Neural crest cell (in vitro differentiated cells): ENCODE data around the gene TGFBR3. TPM values are rescaled to one million over a fixed set of nuclear protein-coding genes. Genes with fewer than 3 reads are reported as not detected.
"Not testable (repeated sequence)": the region's sequence is repeated elsewhere in the genome, so short reads cannot be mapped to it uniquely, and the experiment has no call there.

Source experiments
- DNase-seq: peaks from one replicate; pipeline ENCODE4 v3.0.0; 2021; ENCODE audit warnings: low read depth, mixed read lengths, low spot score
- H3K27ac Mint-ChIP-seq: one replicate; pipeline ENCODE4 v1.8.0; 2021; ENCODE audit warnings: mild to moderate bottlenecking, mixed read lengths; ENCODE audit not compliant: unreplicated experiment
- H3K27me3 Mint-ChIP-seq: 2 replicates; pipeline ENCODE4 v1.8.0; 2021; ENCODE audit warnings: low read depth, mild to moderate bottlenecking, mixed read lengths
- H3K36me3 Mint-ChIP-seq: 2 replicates; pipeline ENCODE4 v1.8.0; 2021; ENCODE audit warnings: low read depth, mild to moderate bottlenecking, mixed read lengths
- H3K4me1 Mint-ChIP-seq: 2 replicates; pipeline ENCODE4 v1.8.0; 2021; ENCODE audit warnings: mixed read lengths
- H3K4me3 Mint-ChIP-seq: one replicate; pipeline ENCODE4 v1.8.0; 2021; ENCODE audit warnings: mild to moderate bottlenecking, mixed read lengths
- H3K9me3 Mint-ChIP-seq: 2 replicates; pipeline ENCODE4 v1.8.0; 2021; ENCODE audit warnings: mixed read lengths
- total RNA-seq: library from RNA; stranded (reverse); gene quantifications from 2 replicates; pipeline ENCODE4 v1.2.1, GENCODE V29; 2021
- TF ChIP-seq, protein P1 (sequence below): fragments of 200-600 bp; sonication (generic); conservative IDR thresholded peaks from 2 replicates; pipeline ENCODE4 v1.5.0; 2021; ENCODE audit warnings: antibody characterized with exemption, mild to moderate bottlenecking

TGFBR3 gene
- total RNA-seq, 1 donor from 2014 or later, result 15.1 TPM

DNA sequence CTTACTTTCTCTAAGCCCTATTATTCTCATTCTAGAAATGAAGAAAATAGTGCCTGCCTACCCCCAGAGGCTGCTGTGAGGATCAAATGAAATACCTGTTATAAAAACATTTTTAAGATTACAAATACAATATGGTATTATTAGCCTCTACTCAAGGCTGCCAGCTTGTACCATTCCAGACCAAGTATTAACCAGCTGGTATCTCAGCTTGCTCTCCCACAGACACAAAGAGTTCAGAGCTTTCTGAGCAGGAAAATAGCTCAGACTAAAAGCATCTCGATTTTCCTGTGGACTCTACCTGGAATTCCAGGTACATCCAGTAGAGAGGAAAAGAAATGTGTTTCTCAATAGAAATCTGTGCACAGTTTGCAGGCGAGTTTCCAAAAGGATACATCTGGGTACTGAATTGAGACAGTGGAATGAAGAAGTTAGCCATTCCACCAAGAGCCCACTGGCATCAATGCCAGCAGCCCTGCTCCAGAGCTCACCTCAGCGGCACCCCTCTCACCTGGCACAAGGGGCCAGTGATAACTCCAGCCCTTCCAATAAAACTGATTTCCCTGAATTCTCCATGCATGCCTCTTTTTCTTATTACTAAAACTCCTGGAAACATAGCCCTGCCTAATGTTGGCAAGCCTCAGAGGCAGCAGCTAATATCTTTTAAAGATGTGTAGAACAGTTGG lies 31.0 kb downstream of the TGFBR3 start:
- no peak overlapping the region for H3K4me3 Mint-ChIP-seq
- TF ChIP-seq, protein P1, sequence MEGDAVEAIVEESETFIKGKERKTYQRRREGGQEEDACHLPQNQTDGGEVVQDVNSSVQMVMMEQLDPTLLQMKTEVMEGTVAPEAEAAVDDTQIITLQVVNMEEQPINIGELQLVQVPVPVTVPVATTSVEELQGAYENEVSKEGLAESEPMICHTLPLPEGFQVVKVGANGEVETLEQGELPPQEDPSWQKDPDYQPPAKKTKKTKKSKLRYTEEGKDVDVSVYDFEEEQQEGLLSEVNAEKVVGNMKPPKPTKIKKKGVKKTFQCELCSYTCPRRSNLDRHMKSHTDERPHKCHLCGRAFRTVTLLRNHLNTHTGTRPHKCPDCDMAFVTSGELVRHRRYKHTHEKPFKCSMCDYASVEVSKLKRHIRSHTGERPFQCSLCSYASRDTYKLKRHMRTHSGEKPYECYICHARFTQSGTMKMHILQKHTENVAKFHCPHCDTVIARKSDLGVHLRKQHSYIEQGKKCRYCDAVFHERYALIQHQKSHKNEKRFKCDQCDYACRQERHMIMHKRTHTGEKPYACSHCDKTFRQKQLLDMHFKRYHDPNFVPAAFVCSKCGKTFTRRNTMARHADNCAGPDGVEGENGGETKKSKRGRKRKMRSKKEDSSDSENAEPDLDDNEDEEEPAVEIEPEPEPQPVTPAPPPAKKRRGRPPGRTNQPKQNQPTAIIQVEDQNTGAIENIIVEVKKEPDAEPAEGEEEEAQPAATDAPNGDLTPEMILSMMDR, result no peak
- no peak for DNase-seq

DNA sequence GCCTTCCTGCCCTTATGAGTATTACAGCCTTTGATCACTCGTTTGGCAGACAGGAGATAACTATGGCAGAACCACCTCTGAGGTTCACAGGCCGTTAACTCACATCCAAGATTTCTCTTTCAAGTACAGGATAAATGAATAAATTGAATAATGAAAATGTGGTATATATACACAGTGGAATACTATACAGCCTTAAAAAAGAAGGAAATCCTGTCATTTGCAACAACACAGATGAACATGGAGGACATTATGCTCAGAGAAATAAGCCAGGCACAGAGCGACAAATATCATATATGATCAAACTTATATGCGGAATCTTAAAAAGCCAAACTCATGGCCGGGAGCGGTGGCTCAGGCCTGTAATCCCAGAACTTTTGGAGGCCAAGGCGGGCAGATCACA lies 32.6 kb downstream of the TGFBR3 start:
- Mint-ChIP-seq H3K27me3 (no peaks in the 10 kb centered on the region), H3K4me1 (no peaks in the 10 kb centered on the region), H3K36me3 (peaks cover 2% of the 10 kb centered on the region), H3K27ac (no peak overlapping the region), H3K9me3 (no peaks in the 10 kb centered on the region), H3K4me3 (no peak overlapping the region)
- TF ChIP-seq, protein P1, result no peak
- no peak for DNase-seq

More for the DNA sequence above, 31.0 kb downstream of the TGFBR3 start:
- H3K27me3 Mint-ChIP-seq, result no peaks in the 10 kb centered on the region
- H3K9me3 Mint-ChIP-seq, result no peaks in the 10 kb centered on the region
- no peak overlapping the region for H3K27ac Mint-ChIP-seq
- H3K36me3 Mint-ChIP-seq, result peaks cover 2% of the 10 kb centered on the region
- no peaks in the 10 kb centered on the region for H3K4me1 Mint-ChIP-seq

DNA sequence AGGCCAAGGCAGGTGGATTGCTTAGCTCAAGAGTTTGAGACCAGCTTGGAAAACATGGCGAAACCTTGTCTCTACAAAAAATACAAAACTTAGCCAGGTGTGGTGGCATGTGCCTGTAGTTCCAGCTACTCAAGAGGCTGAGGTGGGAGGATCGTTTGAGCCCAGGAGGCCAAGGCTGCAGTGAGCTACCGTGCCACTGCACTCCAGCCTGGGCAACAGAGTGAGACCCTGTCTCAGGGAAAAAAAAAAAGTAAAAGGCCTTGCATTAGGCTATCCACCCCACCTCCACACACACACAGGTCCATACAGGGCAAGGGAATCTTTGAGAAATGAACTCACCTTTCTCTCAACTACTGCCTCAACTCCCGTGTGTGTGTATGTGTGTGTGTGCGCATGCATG lies 33.9 kb downstream of the TGFBR3 start:
- not testable (repeated sequence) for DNase-seq, H3K36me3 Mint-ChIP-seq, H3K4me3 Mint-ChIP-seq, H3K27ac Mint-ChIP-seq, H3K9me3 Mint-ChIP-seq, H3K27me3 Mint-ChIP-seq, H3K4me1 Mint-ChIP-seq

DNA sequence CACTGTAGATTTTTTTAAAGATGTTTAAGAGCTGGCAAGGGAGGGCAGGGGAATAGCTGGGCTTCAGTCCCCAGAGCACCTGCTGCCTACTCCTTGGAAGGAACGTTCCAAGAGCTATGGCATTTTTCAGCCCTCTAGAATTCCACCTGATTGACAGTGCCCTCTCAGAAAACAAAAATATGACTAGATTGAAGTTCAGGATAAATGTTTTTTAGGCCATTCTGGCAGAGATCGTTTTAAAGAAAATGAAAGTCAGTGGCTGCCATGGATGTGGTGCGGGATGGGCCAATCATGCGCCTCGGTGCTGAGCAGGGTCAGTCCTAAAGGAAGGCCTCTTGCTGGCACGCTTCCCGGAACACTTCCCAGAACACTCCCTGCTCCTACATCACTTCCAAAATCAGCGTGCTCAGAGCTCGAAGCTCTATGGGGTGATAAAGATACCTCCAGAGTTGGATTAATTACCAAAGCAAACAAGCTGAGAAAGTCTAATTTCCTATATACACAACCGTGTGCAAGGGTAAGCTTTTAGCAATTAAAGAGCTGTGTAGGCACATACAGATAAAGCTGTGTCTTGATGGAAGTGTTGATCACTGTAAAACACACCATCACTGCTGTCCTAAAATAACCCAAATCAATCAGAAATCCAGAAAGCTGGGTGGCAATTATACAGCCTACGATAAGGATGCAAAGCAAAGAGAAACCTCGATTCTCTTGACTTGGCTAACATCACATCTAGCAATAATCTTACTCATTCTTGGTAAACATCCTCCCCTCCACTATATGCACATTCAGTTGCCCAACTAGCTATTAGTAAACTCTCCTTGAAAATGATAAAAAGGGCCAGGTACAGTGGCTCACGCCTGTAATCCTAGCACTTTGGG lies 34.6 kb downstream of the TGFBR3 start:
- H3K4me1 Mint-ChIP-seq, result no peaks in the 10 kb centered on the region
- TF ChIP-seq, protein P1, result no peak
- H3K27me3 Mint-ChIP-seq, result no peaks in the 10 kb centered on the region
- H3K27ac Mint-ChIP-seq, result peak overlapping the region; percentile 71
- H3K9me3 Mint-ChIP-seq, result no peaks in the 10 kb centered on the region
- H3K36me3 Mint-ChIP-seq, result peaks cover 2% of the 10 kb centered on the region
- no peak for DNase-seq
- no peak overlapping the region for H3K4me3 Mint-ChIP-seq

DNA sequence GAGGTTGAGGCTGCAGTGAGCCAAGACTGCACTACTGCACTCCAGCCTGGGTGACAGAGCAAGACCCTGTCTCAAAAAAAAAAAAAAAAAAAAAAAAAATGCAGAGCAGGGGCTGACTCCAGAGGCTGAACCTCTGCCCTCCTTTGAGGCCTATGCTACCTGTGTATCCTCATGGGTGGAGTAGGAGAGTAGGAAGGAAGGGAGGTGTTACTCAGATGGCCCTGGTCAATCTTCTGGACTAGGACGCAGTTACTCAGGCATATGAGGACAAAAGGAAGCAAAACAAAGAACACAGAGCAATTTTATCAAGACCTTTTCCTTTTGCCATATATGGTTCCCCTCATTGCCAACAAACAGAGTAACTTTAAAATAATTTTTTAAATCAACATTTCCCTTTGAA lies 35.2 kb downstream of the TGFBR3 start:
- Mint-ChIP-seq H3K4me3 (no peak overlapping the region), H3K36me3 (peaks cover 2% of the 10 kb centered on the region), H3K27ac (no peak overlapping the region), H3K4me1 (no peaks in the 10 kb centered on the region), H3K9me3 (no peaks in the 10 kb centered on the region), H3K27me3 (no peaks in the 10 kb centered on the region)
- TF ChIP-seq, protein P1, result no peak
- no peak for DNase-seq

DNA sequence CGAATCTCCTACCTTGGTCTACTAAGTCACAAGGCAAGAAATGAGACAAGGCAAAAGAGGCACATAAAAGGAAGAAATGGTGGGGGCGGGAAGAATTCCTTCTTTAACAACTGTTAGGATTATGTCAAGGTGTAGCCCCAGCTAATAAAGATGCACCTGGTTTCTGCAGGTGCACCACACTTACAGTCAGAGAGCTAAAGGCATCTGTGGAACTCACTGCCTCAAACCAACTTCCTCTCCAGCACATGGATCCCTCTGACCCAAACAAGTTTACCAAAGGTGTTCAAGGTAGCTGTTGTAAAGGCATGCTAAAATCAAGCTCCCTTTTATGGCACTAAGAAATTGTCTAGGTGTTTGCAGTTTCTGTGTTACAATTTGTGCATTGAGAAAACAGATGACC lies 38.1 kb downstream of the TGFBR3 start:
- Mint-ChIP-seq H3K9me3 (peaks cover 2% of the 10 kb centered on the region), H3K27me3 (no peaks in the 10 kb centered on the region), H3K4me3 (no peak overlapping the region), H3K4me1 (no peaks in the 10 kb centered on the region), H3K36me3 (no peaks in the 10 kb centered on the region), H3K27ac (no peak overlapping the region)
- TF ChIP-seq, protein P1, result no peak
- DNase-seq, result no peak
